Esophagus squamous epithelium (tissue), 5 donors: Measurements from ENCODE around the gene OR56A4. TPM values are rescaled to one million over a fixed set of nuclear protein-coding genes. Genes with fewer than 3 reads are reported as not detected.

Source experiments
- DNase-seq: peaks from one replicate; lab custom pipeline; 2025; lab: John Stamatoyannopoulos, UW
- H3K27ac ChIP-seq, 4 donors: fragments of 200-600 bp; sonication (generic); one replicate each; pipeline ENCODE4 v1.5.1; 2016 to 2019; ENCODE audit warnings: mild to moderate bottlenecking in 1 of 4
- H3K27me3 ChIP-seq, 4 donors: fragments of 200-600 bp; sonication (generic); 1 replicate in 3 of 4; 2 replicates in 1 of 4; pipeline versions ENCODE4 v1.5.1 to v1.6.0; 2017 to 2021; ENCODE audit warnings: antibody characterized with exemption in 1 of 4
- H3K36me3 ChIP-seq, 3 donors: fragments of 200-600 bp; sonication (generic); one replicate each; pipeline ENCODE4 v1.5.1; 2016 to 2019
- H3K4me1 ChIP-seq, 3 donors: fragments of 200-600 bp; sonication (generic); one replicate each; pipeline ENCODE4 v1.5.1; 2017 to 2019
- H3K4me3 ChIP-seq, 4 donors: fragments of 200-600 bp; sonication (generic); 1 replicate in 3 of 4; 2 replicates in 1 of 4; pipeline ENCODE4 v1.5.1; 2016 to 2019; ENCODE audit warnings: mild to moderate bottlenecking in 2 of 4, moderate library complexity in 1 of 4
- H3K9me3 ChIP-seq, 3 donors: fragments of 200-600 bp; sonication (generic); one replicate each; pipeline ENCODE4 v1.5.1; 2016 to 2019
- POLR2A ChIP-seq, 4 donors: fragments of 450-650 bp; IDR thresholded peaks; one replicate each; pipeline ENCODE4 v1.6.1; 2017; ENCODE audit warnings: antibody characterized with exemption in 4 of 4, mild to moderate bottlenecking in 4 of 4, moderate library complexity in 3 of 4
- WGBS, 2 donors: methylation state at CpG; one replicate each; pipeline ENCODE4 v1.1.5; 2018; 5-methylcytosine and 5-hydroxymethylcytosine counted together
- intact Hi-C: fragments of 100-400 bp; cut with DNase I; formaldehyde crosslinking; loops from one replicate; pipeline ENCODE4 v1.15.0; 2022
- total RNA-seq, 4 donors: library from RNA; depleted of rRNA; stranded (reverse); fragments of >200 nt; gene quantifications; one replicate each; pipeline ENCODE4 v1.1.0, GENCODE V29; 2016
- TF ChIP-seq, protein P1 (sequence below), 6 experiments: fragments of 450-650 bp in 4 of 6; fragments of 200-600 bp in 2 of 6; sonication (generic) in 2 of 6; IDR thresholded peaks; one replicate each; pipeline ENCODE4 v1.5.1; 2016 to 2019; ENCODE audit warnings: antibody characterized with exemption in 6 of 6, mild to moderate bottlenecking in 4 of 6, moderate library complexity in 4 of 6
- donor health status: DM: yes; HTN: yes; CAD: no.

Gene OR56A4
- total RNA-seq = not detected

- Histone ChIP-seq H3K27ac (no peak within 1 kb of the TSS), H3K9me3 (no peaks in the 10 kb centered on the region), H3K27me3 (no peaks in the 10 kb centered on the region), H3K36me3 (no peaks in the 10 kb centered on the region), H3K4me1 (no peaks in the 10 kb centered on the region), H3K4me3 (no peak within 1 kb of the TSS)
- TF ChIP-seq POLR2A (IDR thresholded peaks at IDR 0.05) = no peak
- TF ChIP-seq, protein P1, sequence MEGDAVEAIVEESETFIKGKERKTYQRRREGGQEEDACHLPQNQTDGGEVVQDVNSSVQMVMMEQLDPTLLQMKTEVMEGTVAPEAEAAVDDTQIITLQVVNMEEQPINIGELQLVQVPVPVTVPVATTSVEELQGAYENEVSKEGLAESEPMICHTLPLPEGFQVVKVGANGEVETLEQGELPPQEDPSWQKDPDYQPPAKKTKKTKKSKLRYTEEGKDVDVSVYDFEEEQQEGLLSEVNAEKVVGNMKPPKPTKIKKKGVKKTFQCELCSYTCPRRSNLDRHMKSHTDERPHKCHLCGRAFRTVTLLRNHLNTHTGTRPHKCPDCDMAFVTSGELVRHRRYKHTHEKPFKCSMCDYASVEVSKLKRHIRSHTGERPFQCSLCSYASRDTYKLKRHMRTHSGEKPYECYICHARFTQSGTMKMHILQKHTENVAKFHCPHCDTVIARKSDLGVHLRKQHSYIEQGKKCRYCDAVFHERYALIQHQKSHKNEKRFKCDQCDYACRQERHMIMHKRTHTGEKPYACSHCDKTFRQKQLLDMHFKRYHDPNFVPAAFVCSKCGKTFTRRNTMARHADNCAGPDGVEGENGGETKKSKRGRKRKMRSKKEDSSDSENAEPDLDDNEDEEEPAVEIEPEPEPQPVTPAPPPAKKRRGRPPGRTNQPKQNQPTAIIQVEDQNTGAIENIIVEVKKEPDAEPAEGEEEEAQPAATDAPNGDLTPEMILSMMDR (IDR thresholded peaks at IDR 0.05) = no peak
- intact Hi-C loops = no loop called here
- DNase-seq = no peak
These were observed at the start of gene OR56A4 for GRCh38 chr11:6006846-6007245. OR56A4 (minus strand) TSS chr11:6006946; CDS start chr11:6002992, 3,954 bp downstream.

GRCh38 chr11:6055569-6055968 is 48.8 kb upstream of the OR56A4 start:
- intact Hi-C loops = no loop called here
- Histone ChIP-seq H3K27ac (no peak overlapping the region), H3K9me3 (no peaks in the 10 kb centered on the region)

GRCh38 chr11:6052374-6052773 is 45.6 kb upstream of the OR56A4 start:
- Histone ChIP-seq H3K27me3 (peaks cover 0 to 7% (median 0%) of the 10 kb centered on the region in 4 donors), H3K27ac (no peak overlapping the region), H3K36me3 (no peaks in the 10 kb centered on the region), H3K4me3 (no peak overlapping the region), H3K9me3 (no peaks in the 10 kb centered on the region), H3K4me1 (no peaks in the 10 kb centered on the region)
- intact Hi-C loops = no loop called here
- 50 to 54% methylated on average over 3 of the region's 3 CpGs for WGBS, 2 donors
- DNase-seq = no peak
- TF ChIP-seq, protein P1 (IDR thresholded peaks at IDR 0.05) = no peak
- TF ChIP-seq POLR2A (IDR thresholded peaks at IDR 0.05) = no peak

More at GRCh38 chr11:6055569-6055968, 48.8 kb upstream of the OR56A4 start:
- Histone ChIP-seq H3K4me3 (no peak overlapping the region), H3K4me1 (no peaks in the 10 kb centered on the region), H3K36me3 (no peaks in the 10 kb centered on the region), H3K27me3 (peaks cover 0 to 7% (median 0%) of the 10 kb centered on the region in 4 donors)
- no peak for DNase-seq
- TF ChIP-seq POLR2A (IDR thresholded peaks at IDR 0.05) = no peak
- TF ChIP-seq, protein P1 (IDR thresholded peaks at IDR 0.05) = no peak

- Histone ChIP-seq H3K9me3 (no peaks in the 10 kb centered on the region), H3K27ac (no peak overlapping the region), H3K36me3 (no peaks in the 10 kb centered on the region), H3K4me3 (no peak overlapping the region), H3K27me3 (no peaks in the 10 kb centered on the region), H3K4me1 (no peaks in the 10 kb centered on the region)
- no peak for DNase-seq
- 44 to 57% methylated on average over 4 of the region's 4 CpGs for WGBS, 2 donors
- TF ChIP-seq, protein P1 (IDR thresholded peaks at IDR 0.05) = no peak
- no peak for TF ChIP-seq POLR2A (IDR thresholded peaks at IDR 0.05)
- intact Hi-C loops = no loop called here
These were observed 34.1 kb upstream of the OR56A4 start for GRCh38 chr11:6040874-6041273.

DNA sequence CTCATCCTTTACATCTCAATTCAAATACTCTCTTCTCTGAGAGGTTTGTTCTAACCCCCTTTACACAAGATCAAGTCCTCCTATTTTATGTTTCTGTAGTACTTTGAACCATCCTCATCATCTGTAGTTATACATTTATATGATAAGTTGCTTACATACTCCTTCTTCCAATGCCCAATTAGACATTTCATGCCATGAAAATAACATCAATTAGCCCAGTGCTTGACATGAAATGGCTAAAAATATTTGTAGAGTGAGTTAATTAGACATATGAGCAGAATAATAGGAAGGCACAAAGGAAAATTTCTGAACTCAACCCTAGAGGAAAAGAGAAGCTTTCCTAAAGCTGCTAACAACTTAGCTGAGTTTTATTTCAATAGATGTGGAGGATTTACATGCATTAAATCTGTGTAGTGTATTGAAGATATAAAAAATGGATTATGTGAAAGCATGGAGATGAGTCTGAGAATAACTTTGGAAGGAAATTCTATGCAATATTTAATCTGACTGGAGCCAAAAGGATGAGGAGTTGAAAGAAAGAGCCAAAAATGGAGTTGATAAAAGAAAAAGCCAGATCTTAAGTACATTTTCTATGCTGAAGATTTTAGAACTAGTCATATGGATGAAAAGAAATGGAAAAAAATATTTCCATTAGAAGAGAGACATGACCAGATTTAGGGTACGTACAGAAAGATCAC is 24.1 kb upstream of the OR56A4 start, which contains the start of gene OR56A1:
OR56A1 (minus strand) TSS at position 51 of the 698 bp plus-strand sequence. CDS start 3,066 bp downstream, outside the sequence.
- no peak for TF ChIP-seq POLR2A (IDR thresholded peaks at IDR 0.05)
- TF ChIP-seq, protein P1 (IDR thresholded peaks at IDR 0.05) = no peak
- intact Hi-C loops = no loop called here
- 75 to 76% methylated on average over 1 of the region's 1 CpG for WGBS, 2 donors
- Histone ChIP-seq H3K4me3 (no peak within 1 kb of the TSS), H3K36me3 (no peaks in the 10 kb centered on the region), H3K27me3 (no peaks in the 10 kb centered on the region), H3K9me3 (no peaks in the 10 kb centered on the region), H3K27ac (no peak within 1 kb of the TSS), H3K4me1 (no peaks in the 10 kb centered on the region)
- no peak for DNase-seq
